OCI-LY1 (cell line): ENCODE data around the gene C6orf118.

ENCODE experiments used
- EZH2 ChIP-seq: fragments of 200-600 bp; sonication (generic), shearing (Covaris generic); IDR thresholded peaks from 2 replicates; pipeline ENCODE4 v1.8.0; 2017; ENCODE audit warnings: borderline replicate concordance, mixed run types, mild to moderate bottlenecking, antibody characterized with exemption, low read length, moderate library complexity, mixed read lengths
- TF ChIP-seq, protein P1 (sequence below): fragments of 200-600 bp; sonication (generic), shearing (Covaris generic); IDR thresholded peaks from 2 replicates; pipeline ENCODE4 v1.5.1; 2017; ENCODE audit warnings: mild to moderate bottlenecking, antibody characterized with exemption, low read length, moderate library complexity, mixed read lengths

- TF ChIP-seq, protein P1, sequence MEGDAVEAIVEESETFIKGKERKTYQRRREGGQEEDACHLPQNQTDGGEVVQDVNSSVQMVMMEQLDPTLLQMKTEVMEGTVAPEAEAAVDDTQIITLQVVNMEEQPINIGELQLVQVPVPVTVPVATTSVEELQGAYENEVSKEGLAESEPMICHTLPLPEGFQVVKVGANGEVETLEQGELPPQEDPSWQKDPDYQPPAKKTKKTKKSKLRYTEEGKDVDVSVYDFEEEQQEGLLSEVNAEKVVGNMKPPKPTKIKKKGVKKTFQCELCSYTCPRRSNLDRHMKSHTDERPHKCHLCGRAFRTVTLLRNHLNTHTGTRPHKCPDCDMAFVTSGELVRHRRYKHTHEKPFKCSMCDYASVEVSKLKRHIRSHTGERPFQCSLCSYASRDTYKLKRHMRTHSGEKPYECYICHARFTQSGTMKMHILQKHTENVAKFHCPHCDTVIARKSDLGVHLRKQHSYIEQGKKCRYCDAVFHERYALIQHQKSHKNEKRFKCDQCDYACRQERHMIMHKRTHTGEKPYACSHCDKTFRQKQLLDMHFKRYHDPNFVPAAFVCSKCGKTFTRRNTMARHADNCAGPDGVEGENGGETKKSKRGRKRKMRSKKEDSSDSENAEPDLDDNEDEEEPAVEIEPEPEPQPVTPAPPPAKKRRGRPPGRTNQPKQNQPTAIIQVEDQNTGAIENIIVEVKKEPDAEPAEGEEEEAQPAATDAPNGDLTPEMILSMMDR: no peak
- no peak for TF ChIP-seq EZH2
Observed at GRCh38 chr6:165266621-165267020, 42.8 kb downstream of the C6orf118 start.
